HepG2 (cell line): Measurements from ENCODE around the gene KMT2B. TPM values are rescaled to one million over a fixed set of nuclear protein-coding genes. Genes with fewer than 3 reads are reported as not detected.

Source experiments
- CBFB ChIP-seq: sonication (generic); formaldehyde crosslinking; IDR thresholded peaks from 2 replicates; pipeline ENCODE4 v1.4.0; 2020; ENCODE audit warnings: missing genetic modification reagents
- HDAC6 ChIP-seq: fragments of 200-600 bp; sonication (generic); IDR thresholded peaks from 2 replicates; pipeline ENCODE4 v1.7.0; 2017; ENCODE audit warnings: mild to moderate bottlenecking, antibody characterized with exemption, low read length, low read depth
- HNRNPK ChIP-seq: fragments of 200-400 bp; formaldehyde crosslinking; IDR thresholded peaks from 2 replicates; pipeline ENCODE4 v1.6.1; 2018; ENCODE audit warnings: low read length, low read depth, moderate library complexity, mild to moderate bottlenecking; ENCODE audit not compliant: poor library complexity, severe bottlenecking
- MBD4 ChIP-seq: IDR thresholded peaks from 2 replicates; pipeline ENCODE4 v1.6.1; 2012; ENCODE audit warnings: low read length, inconsistent platforms, borderline replicate concordance
- TSC22D2 ChIP-seq: sonication (generic); formaldehyde crosslinking; IDR thresholded peaks from 2 replicates; pipeline ENCODE4 v1.5.1; 2020; ENCODE audit warnings: missing genetic modification reagents, mild to moderate bottlenecking, borderline replicate concordance
- WIZ ChIP-seq: sonication (generic); formaldehyde crosslinking; IDR thresholded peaks from 2 replicates; pipeline ENCODE4 v1.5.1; 2020; ENCODE audit warnings: mild to moderate bottlenecking, missing genetic modification reagents
- ZNF563 ChIP-seq: sonication (generic); formaldehyde crosslinking; IDR thresholded peaks from 2 replicates; pipeline ENCODE4 v1.8.0; 2022; ENCODE audit warnings: mild to moderate bottlenecking, moderate library complexity, missing genetic modification reagents
- ZNF589 ChIP-seq: sonication (generic); formaldehyde crosslinking; conservative IDR thresholded peaks from 2 replicates; pipeline ENCODE4 v1.8.0; 2022; ENCODE audit warnings: mild to moderate bottlenecking, moderate library complexity, missing genetic modification reagents
- ZNF710 ChIP-seq: sonication (generic); formaldehyde crosslinking; IDR thresholded peaks from 2 replicates; pipeline ENCODE4 v1.5.0; 2020; ENCODE audit warnings: mild to moderate bottlenecking, missing genetic modification reagents, borderline replicate concordance
- ZNF775 ChIP-seq: sonication (generic); formaldehyde crosslinking; IDR thresholded peaks from 2 replicates; pipeline ENCODE4 v1.4.0; 2020; ENCODE audit warnings: missing genetic modification reagents, mild to moderate bottlenecking, moderate library complexity, borderline replicate concordance
- polyA plus RNA-seq, 8 experiments: library from polyadenylated mRNA; depleted of rRNA in 3 of 8; stranded (reverse) in 7 of 8; unstranded in 1 of 8; fragments of >200 nt; fragmentation: Illumina TruSeq in 4 of 8; extraction: Trizol in 4 of 8; gene quantifications; 2 replicates each; pipeline versions ENCODE4 v1.2.1 to v1.2.3, GENCODE V29; 2011 to 2016; ENCODE audit warnings: low read depth in 4 of 8, missing spikeins in 1 of 8, mixed read lengths in 1 of 8; ENCODE audit not compliant: insufficient read depth in 1 of 8
- total RNA-seq, 5 experiments: library from RNA; depleted of rRNA; stranded (reverse); fragments of >200 nt; fragmentation: Illumina TruSeq; extraction: Trizol; gene quantifications; 2 replicates each; pipeline ENCODE4 v1.2.3, GENCODE V29; 2016; ENCODE audit warnings: low read depth in 1 of 5
- TF ChIP-seq, protein P1 (sequence below): sonication (generic); formaldehyde crosslinking; IDR thresholded peaks from 2 replicates; pipeline ENCODE4 v1.5.0; 2020; ENCODE audit warnings: missing genetic modification reagents
- TF ChIP-seq, protein P2 (sequence below): sonication (generic); formaldehyde crosslinking; IDR thresholded peaks from 2 replicates; pipeline ENCODE4 v1.5.0; 2020; ENCODE audit warnings: mild to moderate bottlenecking, missing genetic modification reagents, borderline replicate concordance
- TF ChIP-seq, protein P3 (sequence below): sonication (generic); formaldehyde crosslinking; IDR thresholded peaks from 2 replicates; pipeline ENCODE4 v1.8.0; 2022; ENCODE audit warnings: missing genetic modification reagents, low read depth, mild to moderate bottlenecking, borderline replicate concordance
- TF ChIP-seq, protein P4 (sequence below): sonication (generic); formaldehyde crosslinking; IDR thresholded peaks from 2 replicates; pipeline ENCODE4 v1.8.0; 2022; ENCODE audit warnings: mild to moderate bottlenecking, missing genetic modification reagents; ENCODE audit not compliant: insufficient replicate concordance

The KMT2B gene
- total and polyA plus RNA-seq, 2 of the 13 experiments (the other 11 are each of a cell fraction or from before 2014, with no cell fraction given), result 6.2 to 16.9 TPM

- TF ChIP-seq, protein P1, sequence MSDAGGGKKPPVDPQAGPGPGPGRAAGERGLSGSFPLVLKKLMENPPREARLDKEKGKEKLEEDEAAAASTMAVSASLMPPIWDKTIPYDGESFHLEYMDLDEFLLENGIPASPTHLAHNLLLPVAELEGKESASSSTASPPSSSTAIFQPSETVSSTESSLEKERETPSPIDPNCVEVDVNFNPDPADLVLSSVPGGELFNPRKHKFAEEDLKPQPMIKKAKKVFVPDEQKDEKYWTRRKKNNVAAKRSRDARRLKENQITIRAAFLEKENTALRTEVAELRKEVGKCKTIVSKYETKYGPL (CRISPR knock-in tag), result no peak
- TF ChIP-seq MBD4 (no peak), HNRNPK (no peak), ZNF563 (CRISPR knock-in tag) (no peak; the same call in 1 of the 2 replicates), HDAC6 (no peak), ZNF775 (no peak), TSC22D2 (CRISPR knock-in tag) (no peak), ZNF710 (CRISPR knock-in tag) (no peak), ZNF589 (peak; percentile 76; the same call in 1 of the 2 replicates), CBFB (CRISPR knock-in tag) (no peak; the same call in none of the 2 replicates), WIZ (CRISPR knock-in tag) (no peak)
- TF ChIP-seq, protein P2, sequence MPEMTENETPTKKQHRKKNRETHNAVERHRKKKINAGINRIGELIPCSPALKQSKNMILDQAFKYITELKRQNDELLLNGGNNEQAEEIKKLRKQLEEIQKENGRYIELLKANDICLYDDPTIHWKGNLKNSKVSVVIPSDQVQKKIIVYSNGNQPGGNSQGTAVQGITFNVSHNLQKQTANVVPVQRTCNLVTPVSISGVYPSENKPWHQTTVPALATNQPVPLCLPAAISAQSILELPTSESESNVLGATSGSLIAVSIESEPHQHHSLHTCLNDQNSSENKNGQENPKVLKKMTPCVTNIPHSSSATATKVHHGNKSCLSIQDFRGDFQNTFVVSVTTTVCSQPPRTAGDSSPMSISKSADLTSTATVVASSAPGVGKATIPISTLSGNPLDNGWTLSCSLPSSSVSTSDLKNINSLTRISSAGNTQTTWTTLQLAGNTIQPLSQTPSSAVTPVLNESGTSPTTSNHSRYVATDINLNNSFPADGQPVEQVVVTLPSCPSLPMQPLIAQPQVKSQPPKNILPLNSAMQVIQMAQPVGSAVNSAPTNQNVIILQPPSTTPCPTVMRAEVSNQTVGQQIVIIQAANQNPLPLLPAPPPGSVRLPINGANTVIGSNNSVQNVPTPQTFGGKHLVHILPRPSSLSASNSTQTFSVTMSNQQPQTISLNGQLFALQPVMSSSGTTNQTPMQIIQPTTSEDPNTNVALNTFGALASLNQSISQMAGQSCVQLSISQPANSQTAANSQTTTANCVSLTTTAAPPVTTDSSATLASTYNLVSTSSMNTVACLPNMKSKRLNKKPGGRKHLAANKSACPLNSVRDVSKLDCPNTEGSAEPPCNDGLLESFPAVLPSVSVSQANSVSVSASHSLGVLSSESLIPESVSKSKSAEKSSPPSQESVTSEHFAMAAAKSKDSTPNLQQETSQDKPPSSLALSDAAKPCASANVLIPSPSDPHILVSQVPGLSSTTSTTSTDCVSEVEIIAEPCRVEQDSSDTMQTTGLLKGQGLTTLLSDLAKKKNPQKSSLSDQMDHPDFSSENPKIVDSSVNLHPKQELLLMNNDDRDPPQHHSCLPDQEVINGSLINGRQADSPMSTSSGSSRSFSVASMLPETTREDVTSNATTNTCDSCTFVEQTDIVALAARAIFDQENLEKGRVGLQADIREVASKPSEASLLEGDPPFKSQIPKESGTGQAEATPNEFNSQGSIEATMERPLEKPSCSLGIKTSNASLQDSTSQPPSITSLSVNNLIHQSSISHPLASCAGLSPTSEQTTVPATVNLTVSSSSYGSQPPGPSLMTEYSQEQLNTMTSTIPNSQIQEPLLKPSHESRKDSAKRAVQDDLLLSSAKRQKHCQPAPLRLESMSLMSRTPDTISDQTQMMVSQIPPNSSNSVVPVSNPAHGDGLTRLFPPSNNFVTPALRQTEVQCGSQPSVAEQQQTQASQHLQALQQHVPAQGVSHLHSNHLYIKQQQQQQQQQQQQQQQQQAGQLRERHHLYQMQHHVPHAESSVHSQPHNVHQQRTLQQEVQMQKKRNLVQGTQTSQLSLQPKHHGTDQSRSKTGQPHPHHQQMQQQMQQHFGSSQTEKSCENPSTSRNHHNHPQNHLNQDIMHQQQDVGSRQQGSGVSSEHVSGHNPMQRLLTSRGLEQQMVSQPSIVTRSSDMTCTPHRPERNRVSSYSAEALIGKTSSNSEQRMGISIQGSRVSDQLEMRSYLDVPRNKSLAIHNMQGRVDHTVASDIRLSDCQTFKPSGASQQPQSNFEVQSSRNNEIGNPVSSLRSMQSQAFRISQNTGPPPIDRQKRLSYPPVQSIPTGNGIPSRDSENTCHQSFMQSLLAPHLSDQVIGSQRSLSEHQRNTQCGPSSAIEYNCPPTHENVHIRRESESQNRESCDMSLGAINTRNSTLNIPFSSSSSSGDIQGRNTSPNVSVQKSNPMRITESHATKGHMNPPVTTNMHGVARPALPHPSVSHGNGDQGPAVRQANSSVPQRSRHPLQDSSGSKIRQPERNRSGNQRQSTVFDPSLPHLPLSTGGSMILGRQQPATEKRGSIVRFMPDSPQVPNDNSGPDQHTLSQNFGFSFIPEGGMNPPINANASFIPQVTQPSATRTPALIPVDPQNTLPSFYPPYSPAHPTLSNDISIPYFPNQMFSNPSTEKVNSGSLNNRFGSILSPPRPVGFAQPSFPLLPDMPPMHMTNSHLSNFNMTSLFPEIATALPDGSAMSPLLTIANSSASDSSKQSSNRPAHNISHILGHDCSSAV (CRISPR knock-in tag), result no peak
- TF ChIP-seq, protein P3, sequence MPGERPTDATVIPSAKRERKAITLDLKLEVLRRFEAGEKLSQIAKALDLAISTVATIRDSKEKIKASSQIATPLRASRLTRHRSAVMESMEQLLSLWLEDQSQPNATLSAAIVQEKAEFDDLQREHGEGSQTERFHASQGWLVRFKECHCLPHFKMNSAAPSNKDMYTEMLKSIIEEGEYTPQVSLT, result no peak
- TF ChIP-seq, protein P4, sequence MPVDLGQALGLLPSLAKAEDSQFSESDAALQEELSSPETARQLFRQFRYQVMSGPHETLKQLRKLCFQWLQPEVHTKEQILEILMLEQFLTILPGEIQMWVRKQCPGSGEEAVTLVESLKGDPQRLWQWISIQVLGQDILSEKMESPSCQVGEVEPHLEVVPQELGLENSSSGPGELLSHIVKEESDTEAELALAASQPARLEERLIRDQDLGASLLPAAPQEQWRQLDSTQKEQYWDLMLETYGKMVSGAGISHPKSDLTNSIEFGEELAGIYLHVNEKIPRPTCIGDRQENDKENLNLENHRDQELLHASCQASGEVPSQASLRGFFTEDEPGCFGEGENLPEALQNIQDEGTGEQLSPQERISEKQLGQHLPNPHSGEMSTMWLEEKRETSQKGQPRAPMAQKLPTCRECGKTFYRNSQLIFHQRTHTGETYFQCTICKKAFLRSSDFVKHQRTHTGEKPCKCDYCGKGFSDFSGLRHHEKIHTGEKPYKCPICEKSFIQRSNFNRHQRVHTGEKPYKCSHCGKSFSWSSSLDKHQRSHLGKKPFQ, result no peak
These were observed 1.6 kb upstream of the KMT2B start (continued) for GRCh38 chr19:35715981-35716800.
